Loucy (cell line): Measurements from ENCODE around the gene CATSPER1.

Source experiments
- H2AFZ ChIP-seq: fragments of 200-600 bp; sonication (generic); 2 replicates; pipeline ENCODE4 v1.6.0; 2016; ENCODE audit warnings: antibody characterized with exemption, mild to moderate bottlenecking, low read length, moderate library complexity
- H3F3A ChIP-seq: fragments of 200-600 bp; 2 replicates; pipeline ENCODE4 v1.6.0; 2016; ENCODE audit warnings: antibody characterized with exemption, low read depth, mild to moderate bottlenecking
- H3K27me3 ChIP-seq: fragments of 200-600 bp; sonication (generic); 2 replicates; pipeline ENCODE4 v1.6.1; 2014; ENCODE audit warnings: low read length, mild to moderate bottlenecking; ENCODE audit not compliant: insufficient read depth, poor library complexity, severe bottlenecking
- H3K36me3 ChIP-seq: fragments of 200-600 bp; sonication (generic); 2 replicates; pipeline ENCODE4 v1.6.1; 2016; ENCODE audit warnings: low read length; ENCODE audit not compliant: insufficient read depth
- H3K4me1 ChIP-seq: fragments of 200-600 bp; sonication (generic); 2 replicates; pipeline ENCODE4 v1.5.1; 2014; ENCODE audit warnings: low read length, mild to moderate bottlenecking; ENCODE audit not compliant: insufficient read depth, poor library complexity, severe bottlenecking
- H3K4me2 ChIP-seq: fragments of 200-600 bp; sonication (generic); 2 replicates; pipeline ENCODE4 v1.6.0; 2014; ENCODE audit warnings: antibody characterized with exemption, low read length, low read depth, mild to moderate bottlenecking; ENCODE audit not compliant: poor library complexity, severe bottlenecking
- H3K4me3 ChIP-seq: fragments of 200-600 bp; sonication (generic); 2 replicates; pipeline ENCODE4 v1.5.1; 2014; ENCODE audit warnings: low read length, mild to moderate bottlenecking, mixed read lengths; ENCODE audit not compliant: poor library complexity, severe bottlenecking
- H3K79me2 ChIP-seq: fragments of 200-600 bp; sonication (generic); 2 replicates; pipeline ENCODE4 v1.6.1; 2014; ENCODE audit warnings: low read length; ENCODE audit not compliant: insufficient read depth
- H3K9ac ChIP-seq: fragments of 200-600 bp; sonication (generic); 2 replicates; pipeline ENCODE4 v1.6.0; 2014; ENCODE audit warnings: mild to moderate bottlenecking, low read depth, low read length, moderate library complexity; ENCODE audit not compliant: poor library complexity, severe bottlenecking
- H3K9me2 ChIP-seq: fragments of 200-600 bp; sonication (generic); replicated peaks from 2 replicates; pipeline ENCODE4 v1.6.1; 2016; ENCODE audit warnings: low read depth, low read length, mixed read lengths
- H3K9me3 ChIP-seq: fragments of 200-600 bp; sonication (generic); 2 replicates; pipeline ENCODE4 v1.6.1; 2014; ENCODE audit warnings: mild to moderate bottlenecking, antibody characterized with exemption, low read length, low read depth; ENCODE audit not compliant: insufficient read depth
- H4K20me1 ChIP-seq: fragments of 200-600 bp; sonication (generic); 2 replicates; pipeline ENCODE4 v1.6.0; 2014; ENCODE audit warnings: antibody characterized with exemption, low read length, mild to moderate bottlenecking; ENCODE audit not compliant: insufficient read depth, poor library complexity, severe bottlenecking
- EZH2phosphoT487 ChIP-seq: fragments of 200-600 bp; IDR thresholded peaks from 2 replicates; pipeline ENCODE4 v1.6.1; 2018; ENCODE audit warnings: antibody characterized with exemption, mild to moderate bottlenecking, moderate library complexity, borderline replicate concordance
- TF ChIP-seq, protein P1 (sequence below): fragments of 200-600 bp; sonication (generic); conservative IDR thresholded peaks from 2 replicates; pipeline ENCODE4 v1.5.1; 2014; ENCODE audit warnings: mild to moderate bottlenecking, antibody characterized with exemption, low read length

CATSPER1 gene

DNA sequence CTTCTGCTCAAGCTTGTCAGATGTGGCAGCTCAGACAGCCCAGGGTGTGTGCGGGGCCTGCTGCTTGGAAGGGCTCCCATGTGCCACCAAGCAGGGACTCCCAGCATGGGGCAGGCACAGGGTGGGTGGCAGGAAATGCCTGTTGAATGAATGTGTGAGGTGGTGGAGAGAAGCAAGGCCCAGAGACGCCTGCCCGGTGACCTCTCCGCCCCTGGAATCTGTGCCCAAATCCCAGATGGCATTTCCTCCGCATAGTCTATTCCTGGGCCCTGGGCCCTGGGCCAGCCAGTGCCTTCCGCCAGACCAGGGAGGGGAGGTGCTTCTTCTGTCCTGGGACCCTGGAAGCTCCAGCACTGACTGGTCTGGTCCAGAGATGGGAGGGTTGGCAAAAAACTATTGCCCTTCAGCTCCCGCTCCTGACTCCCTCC is 10.8 kb downstream of the CATSPER1 start:
- H3K9me3 ChIP-seq, result no peaks in the 10 kb centered on the region
- H3K4me2 ChIP-seq, result no peak overlapping the region
- H3K79me2 ChIP-seq, result no peaks in the 10 kb centered on the region
- no peak for TF ChIP-seq EZH2phosphoT487
- TF ChIP-seq, protein P1, sequence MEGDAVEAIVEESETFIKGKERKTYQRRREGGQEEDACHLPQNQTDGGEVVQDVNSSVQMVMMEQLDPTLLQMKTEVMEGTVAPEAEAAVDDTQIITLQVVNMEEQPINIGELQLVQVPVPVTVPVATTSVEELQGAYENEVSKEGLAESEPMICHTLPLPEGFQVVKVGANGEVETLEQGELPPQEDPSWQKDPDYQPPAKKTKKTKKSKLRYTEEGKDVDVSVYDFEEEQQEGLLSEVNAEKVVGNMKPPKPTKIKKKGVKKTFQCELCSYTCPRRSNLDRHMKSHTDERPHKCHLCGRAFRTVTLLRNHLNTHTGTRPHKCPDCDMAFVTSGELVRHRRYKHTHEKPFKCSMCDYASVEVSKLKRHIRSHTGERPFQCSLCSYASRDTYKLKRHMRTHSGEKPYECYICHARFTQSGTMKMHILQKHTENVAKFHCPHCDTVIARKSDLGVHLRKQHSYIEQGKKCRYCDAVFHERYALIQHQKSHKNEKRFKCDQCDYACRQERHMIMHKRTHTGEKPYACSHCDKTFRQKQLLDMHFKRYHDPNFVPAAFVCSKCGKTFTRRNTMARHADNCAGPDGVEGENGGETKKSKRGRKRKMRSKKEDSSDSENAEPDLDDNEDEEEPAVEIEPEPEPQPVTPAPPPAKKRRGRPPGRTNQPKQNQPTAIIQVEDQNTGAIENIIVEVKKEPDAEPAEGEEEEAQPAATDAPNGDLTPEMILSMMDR, result no peak
- no peak overlapping the region for H2AFZ ChIP-seq
- H3K4me1 ChIP-seq, result peaks cover 5% of the 10 kb centered on the region
- H3K9me2 ChIP-seq, result no peaks in the 10 kb centered on the region
- no peak overlapping the region for H3K9ac ChIP-seq
- H3K4me3 ChIP-seq, result no peak overlapping the region
- no peaks in the 10 kb centered on the region for H4K20me1 ChIP-seq
- no peaks in the 10 kb centered on the region for H3F3A ChIP-seq
- H3K36me3 ChIP-seq, result no peaks in the 10 kb centered on the region
- no peaks in the 10 kb centered on the region for H3K27me3 ChIP-seq

DNA sequence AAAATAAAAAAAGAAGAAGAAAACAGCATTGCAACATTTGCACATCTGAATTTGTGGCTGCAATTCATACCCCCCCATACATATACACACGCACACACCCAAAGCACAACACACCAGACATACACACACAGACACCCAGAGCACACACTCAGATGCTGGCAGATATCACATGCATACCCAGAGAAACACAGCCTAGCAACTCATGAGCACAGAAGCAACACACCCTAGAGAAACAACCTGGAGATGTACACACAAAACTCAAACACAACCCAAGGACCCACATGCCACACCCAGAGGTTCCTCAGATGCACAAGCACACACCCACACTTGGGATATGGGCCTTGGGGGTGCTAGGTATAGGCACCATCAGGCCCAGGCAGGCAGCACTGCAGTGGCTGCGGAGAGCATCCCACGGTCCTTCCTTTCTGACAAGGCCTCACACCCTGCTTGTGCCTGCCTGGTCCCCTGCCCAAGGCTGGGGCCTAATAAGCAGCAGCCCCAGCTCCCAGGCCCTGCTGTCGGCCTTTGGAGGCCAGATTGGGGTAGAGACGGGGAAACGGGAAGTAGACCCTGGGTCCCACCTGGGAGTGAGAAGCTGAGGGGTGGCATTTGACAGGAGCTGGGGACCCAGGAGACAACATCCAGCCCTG is 11.3 kb downstream of the CATSPER1 start:
- Histone ChIP-seq H3K4me2 (no peak overlapping the region), H3K4me3 (no peak overlapping the region), H4K20me1 (no peaks in the 10 kb centered on the region), H2AFZ (no peak overlapping the region), H3K9me2 (no peaks in the 10 kb centered on the region), H3K9me3 (no peaks in the 10 kb centered on the region), H3K79me2 (no peaks in the 10 kb centered on the region), H3K9ac (no peak overlapping the region), H3K27me3 (no peaks in the 10 kb centered on the region), H3K36me3 (no peaks in the 10 kb centered on the region), H3F3A (no peaks in the 10 kb centered on the region), H3K4me1 (no peaks in the 10 kb centered on the region)
- no peak for TF ChIP-seq EZH2phosphoT487
- TF ChIP-seq, protein P1, result no peak

DNA sequence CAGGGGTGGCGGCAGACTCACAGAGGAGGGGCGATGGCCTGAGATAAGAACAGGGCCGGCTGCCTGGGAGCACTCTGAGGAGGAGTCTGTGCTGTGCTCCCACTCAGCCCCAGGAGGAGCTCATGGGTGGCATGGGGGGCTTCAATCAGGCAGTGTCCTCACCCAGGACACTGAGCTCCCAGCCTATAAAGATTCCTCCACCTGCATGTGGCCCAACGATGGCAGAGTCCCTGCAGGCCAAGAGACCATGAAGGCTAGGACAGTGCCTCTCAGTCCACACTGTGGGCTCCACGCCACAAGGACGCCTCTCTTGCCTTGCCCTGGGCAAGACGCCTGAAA is 12.5 kb downstream of the CATSPER1 start:
- Histone ChIP-seq H3K79me2 (no peaks in the 10 kb centered on the region), H3K9me2 (no peaks in the 10 kb centered on the region), H3K27me3 (no peaks in the 10 kb centered on the region), H2AFZ (no peak overlapping the region), H3F3A (no peaks in the 10 kb centered on the region), H3K9ac (no peak overlapping the region), H3K9me3 (no peaks in the 10 kb centered on the region), H3K36me3 (no peaks in the 10 kb centered on the region), H3K4me1 (peaks cover 2% of the 10 kb centered on the region), H4K20me1 (no peaks in the 10 kb centered on the region), H3K4me2 (no peak overlapping the region), H3K4me3 (no peak overlapping the region)
- TF ChIP-seq, protein P1, result no peak
- no peak for TF ChIP-seq EZH2phosphoT487
